Kidney epithelial cell (primary cell): ENCODE results near the gene KRTAP5-5. TPM values are rescaled to one million over a fixed set of nuclear protein-coding genes. Genes with fewer than 3 reads are reported as not detected.

ENCODE experiments used
- DNase-seq: peaks from one replicate; pipeline ENCODE4 v3.0.0-alpha.2; 2010; ENCODE audit warnings: low read depth
- H3K27me3 ChIP-seq: 2 replicates; pipeline ENCODE4 v1.6.0; 2011; ENCODE audit warnings: low read length; ENCODE audit not compliant: control insufficient read depth, insufficient read depth
- H3K36me3 ChIP-seq: 2 replicates; pipeline ENCODE4 v1.5.1; 2011; ENCODE audit warnings: low read length; ENCODE audit not compliant: control insufficient read depth, insufficient read depth
- H3K4me3 ChIP-seq: 2 replicates; pipeline ENCODE4 v1.5.1; 2011; ENCODE audit warnings: low read depth, mild to moderate bottlenecking, control low read depth, low read length
- CTCF ChIP-seq: IDR thresholded peaks from 2 replicates; pipeline ENCODE4 v1.5.1; 2011; ENCODE audit warnings: mild to moderate bottlenecking, moderate library complexity, low read length, control low read depth, inconsistent platforms; ENCODE audit not compliant: insufficient read depth, poor library complexity, severe bottlenecking
- total RNA-seq: library from RNA; depleted of rRNA; stranded (reverse); fragments of >200 nt; gene quantifications from 2 replicates; pipeline ENCODE4 v1.2.3, GENCODE V29; 2015

KRTAP5-5 gene
- total RNA-seq, 1 donor from 2014 or later: not detected

DNA sequence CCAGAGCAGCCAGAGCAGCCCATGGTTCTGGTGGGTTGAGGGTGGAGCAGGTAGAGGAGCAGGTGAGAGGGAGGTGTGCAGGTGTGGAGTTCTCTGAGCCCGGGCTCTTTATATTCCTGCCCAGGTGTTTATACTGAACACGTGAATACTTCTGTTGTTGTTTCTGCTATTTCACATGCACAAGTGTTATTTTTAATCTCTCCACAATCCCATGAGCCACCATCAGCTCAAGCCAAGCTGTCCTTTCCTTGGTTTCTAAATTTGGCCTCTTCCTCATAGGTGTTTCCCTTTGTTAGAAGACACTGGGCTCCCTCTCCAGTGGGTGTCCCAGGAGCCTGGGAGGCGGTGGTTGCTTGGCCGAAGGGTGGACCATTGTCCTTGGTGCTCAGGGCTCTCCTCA, 21.2 kb upstream of the KRTAP5-5 start, which contains the start of gene KRTAP5-3:
Gene KRTAP5-3 (minus strand): TSS at position 101 of the 400 bp plus-strand sequence. CDS start 78 bp downstream, at position 23.
- Histone ChIP-seq H3K4me3 (no peak within 1 kb of the TSS), H3K36me3 (no peaks in the 10 kb centered on the region), H3K27me3 (peaks cover 25% of the 10 kb centered on the region)
- TF ChIP-seq CTCF: no peak
- DNase-seq: no peak

GRCh38 chr11:1618231-1618630, 11.3 kb upstream of the KRTAP5-5 start:
- no peak for TF ChIP-seq CTCF
- no peaks in the 10 kb centered on the region for H3K36me3 ChIP-seq
- H3K4me3 ChIP-seq: no peak overlapping the region
- H3K27me3 ChIP-seq: peaks cover 5% of the 10 kb centered on the region
- no peak for DNase-seq

DNA sequence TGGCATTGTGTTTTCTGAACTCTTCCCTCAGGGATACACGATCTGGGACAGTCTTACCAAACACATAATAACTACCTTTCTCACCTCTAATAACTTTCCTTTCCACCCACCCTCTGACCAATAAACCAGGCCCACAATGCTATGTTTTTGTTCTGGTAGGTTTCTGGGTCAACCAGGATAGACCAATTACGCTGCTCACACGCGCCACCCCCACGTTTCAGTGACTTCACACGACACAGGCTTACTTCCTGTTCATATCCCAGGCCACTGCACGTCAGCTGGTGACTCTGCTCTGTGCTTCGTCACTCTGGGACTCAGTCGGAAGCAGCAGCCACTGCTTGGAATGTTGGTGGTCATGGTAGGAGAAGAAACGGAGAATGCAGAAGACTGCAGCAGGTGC, 10.1 kb upstream of the KRTAP5-5 start:
- no peak for TF ChIP-seq CTCF
- no peaks in the 10 kb centered on the region for H3K36me3 ChIP-seq
- peaks cover 5% of the 10 kb centered on the region for H3K27me3 ChIP-seq
- H3K4me3 ChIP-seq: no peak overlapping the region
- DNase-seq: no peak

GRCh38 chr11:1622086-1622485, 7.5 kb upstream of the KRTAP5-5 start, which contains the start of gene KRTAP5-4:
Gene KRTAP5-4 (minus strand): TSS chr11:1622138. CDS start chr11:1622093, 45 bp downstream.
- Histone ChIP-seq H3K4me3 (no peak within 1 kb of the TSS), H3K36me3 (no peaks in the 10 kb centered on the region), H3K27me3 (peaks cover 8% of the 10 kb centered on the region)
- TF ChIP-seq CTCF: no peak
- no peak for DNase-seq

DNA sequence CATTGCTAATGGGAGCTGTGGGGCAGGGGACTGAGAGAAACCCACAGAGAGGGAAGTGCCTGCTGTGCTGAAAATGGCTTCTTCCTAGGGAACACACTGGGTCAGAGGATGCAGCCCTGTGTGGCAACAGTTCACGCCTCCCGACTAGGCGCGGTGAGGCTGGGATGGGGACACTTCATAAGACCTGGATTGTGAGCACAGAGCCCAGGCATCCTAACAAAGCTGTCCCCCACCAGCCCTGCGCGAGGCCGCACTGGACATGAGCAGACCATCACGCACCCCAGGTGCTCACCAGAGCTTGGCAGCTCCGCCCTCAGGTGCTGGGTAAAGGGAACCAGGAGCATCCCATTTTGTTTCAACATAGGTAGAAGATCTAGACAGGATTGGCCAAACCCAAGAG, 5.9 kb upstream of the KRTAP5-5 start:
- DNase-seq: no peak
- Histone ChIP-seq H3K36me3 (no peaks in the 10 kb centered on the region), H3K4me3 (no peak overlapping the region), H3K27me3 (peaks cover 13% of the 10 kb centered on the region)
- TF ChIP-seq CTCF: no peak

DNA sequence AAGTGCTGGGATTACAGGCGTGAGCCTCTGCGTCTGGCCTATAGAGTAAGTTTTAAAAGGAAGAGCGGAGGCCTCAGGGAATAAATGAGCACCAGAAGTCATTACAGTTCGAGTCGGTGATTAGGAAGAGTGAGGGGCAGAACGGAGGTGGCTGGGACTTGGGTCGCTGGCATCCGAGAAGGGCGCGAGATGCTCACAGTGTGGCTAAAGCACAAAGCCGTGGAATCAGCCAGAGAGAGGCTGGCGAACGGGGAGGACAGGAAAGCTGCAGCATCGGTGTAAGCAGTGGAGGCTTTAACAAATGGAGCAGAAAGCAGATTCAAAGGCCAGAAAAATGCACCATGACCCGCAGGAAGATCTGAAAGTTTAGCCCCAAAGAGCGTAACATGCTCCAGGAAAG, 5.0 kb upstream of the KRTAP5-5 start:
- TF ChIP-seq CTCF: no peak
- Histone ChIP-seq H3K27me3 (peaks cover 21% of the 10 kb centered on the region), H3K4me3 (no peak overlapping the region), H3K36me3 (no peaks in the 10 kb centered on the region)
- no peak for DNase-seq
